Measurements from ENCODE around the gene KDM3A. TPM values are rescaled to one million over a fixed set of nuclear protein-coding genes. Genes with fewer than 3 reads are reported as not detected.

Gene KDM3A
- total RNA-seq, 4 donors from 2014 or later, result 37.3 to 68.6 (median 52.0) TPM

GRCh38 chr2:86420913-86421312, 20.3 kb upstream of the KDM3A start:
- 89% methylated on average over 5 of the region's 5 CpGs for WGBS
- Histone ChIP-seq H3K27ac (replicated peaks in 1 of 4) (no peak overlapping the region), H3K4me3 (no peak overlapping the region), H3K27me3 (no peaks in the 10 kb centered on the region), H3K36me3 (no peaks in the 10 kb centered on the region), H3K9me3 (peaks cover 0 to 7% (median 0%) of the 10 kb centered on the region in 4 donors), H3K4me1 (no peaks in the 10 kb centered on the region)
- DNase-seq (ENCODE audit: extremely low spot score), result no peak
- no peak for TF ChIP-seq POLR2A (IDR thresholded peaks at IDR 0.05; ENCODE audit: low read depth)
- no peak for TF ChIP-seq CTCF (IDR thresholded peaks at IDR 0.05)
- TF ChIP-seq EP300 (IDR thresholded peaks at IDR 0.05), result no peak
- TF ChIP-seq POLR2AphosphoS5 (IDR thresholded peaks at IDR 0.05), result no peak
- intact Hi-C loops (cut with DNase I), result no loop called here

GRCh38 chr2:86426271-86426670, 14.9 kb upstream of the KDM3A start:
- no peaks in the 10 kb centered on the region for H3K4me1 ChIP-seq
- H3K9me3 ChIP-seq, result peaks cover 0 to 7% (median 0%) of the 10 kb centered on the region in 4 donors
- no peaks in the 10 kb centered on the region for H3K36me3 ChIP-seq
- WGBS, result 91% methylated on average over 4 of the region's 4 CpGs
- no peaks in the 10 kb centered on the region for H3K27me3 ChIP-seq
- no peak for TF ChIP-seq POLR2A (IDR thresholded peaks at IDR 0.05; ENCODE audit: low read depth)
- TF ChIP-seq CTCF (IDR thresholded peaks at IDR 0.05), result no peak
- no peak for TF ChIP-seq EP300 (IDR thresholded peaks at IDR 0.05)
- TF ChIP-seq POLR2AphosphoS5 (IDR thresholded peaks at IDR 0.05), result no peak
- H3K27ac ChIP-seq (replicated peaks in 1 of 4), result no peak overlapping the region
- no peak for DNase-seq (ENCODE audit: extremely low spot score)
- no peak overlapping the region for H3K4me3 ChIP-seq
- intact Hi-C loops (cut with DNase I), result no loop called here

DNA sequence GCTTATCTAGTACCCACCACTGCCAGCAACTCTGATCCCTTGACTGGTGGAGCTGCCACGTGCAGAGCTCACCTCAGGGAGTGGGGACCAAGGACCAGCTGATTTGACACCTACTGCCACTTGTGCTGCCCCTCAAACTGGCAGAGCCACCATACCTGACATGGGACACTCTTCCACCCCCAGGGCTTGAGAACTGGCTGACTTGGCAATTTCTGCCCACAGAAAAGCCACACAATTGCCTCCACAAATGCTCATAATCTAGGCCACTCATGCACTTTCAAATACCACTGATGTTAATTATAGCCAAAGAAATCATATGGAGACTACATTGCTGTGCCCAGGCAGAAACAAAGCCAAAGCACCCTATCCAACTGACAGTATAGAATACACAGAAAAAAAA, 11.8 kb upstream of the KDM3A start:
- no peaks in the 10 kb centered on the region for H3K27me3 ChIP-seq
- H3K4me3 ChIP-seq, result no peak overlapping the region
- no peak for TF ChIP-seq POLR2AphosphoS5 (IDR thresholded peaks at IDR 0.05)
- TF ChIP-seq POLR2A (IDR thresholded peaks at IDR 0.05; ENCODE audit: low read depth), result no peak
- TF ChIP-seq CTCF (IDR thresholded peaks at IDR 0.05), result no peak
- TF ChIP-seq EP300 (IDR thresholded peaks at IDR 0.05), result no peak
- no peaks in the 10 kb centered on the region for H3K9me3 ChIP-seq
- H3K36me3 ChIP-seq, result no peaks in the 10 kb centered on the region
- DNase-seq (ENCODE audit: extremely low spot score), result no peak
- H3K4me1 ChIP-seq, result no peaks in the 10 kb centered on the region
- intact Hi-C loops (cut with DNase I), result no loop called here
- H3K27ac ChIP-seq (replicated peaks in 1 of 4), result no peak overlapping the region
- WGBS, result no CpG with 5 or more reads among the region's 1 CpG

GRCh38 chr2:86430368-86430767, 10.8 kb upstream of the KDM3A start:
- DNase-seq (ENCODE audit: extremely low spot score), result no peak
- Histone ChIP-seq H3K4me1 (no peaks in the 10 kb centered on the region), H3K27me3 (no peaks in the 10 kb centered on the region), H3K27ac (replicated peaks in 1 of 4) (no peak overlapping the region), H3K36me3 (no peaks in the 10 kb centered on the region), H3K4me3 (no peak overlapping the region), H3K9me3 (no peaks in the 10 kb centered on the region)
- no peak for TF ChIP-seq POLR2A (IDR thresholded peaks at IDR 0.05; ENCODE audit: low read depth)
- TF ChIP-seq CTCF (IDR thresholded peaks at IDR 0.05), result no peak
- no peak for TF ChIP-seq POLR2AphosphoS5 (IDR thresholded peaks at IDR 0.05)
- WGBS, result 91% methylated on average over 1 of the region's 1 CpG
- intact Hi-C loops (cut with DNase I), result no loop called here

- intact Hi-C loops (cut with DNase I), result no loop called here
- WGBS, result 78% methylated on average over 1 of the region's 1 CpG
These were observed 8.0 kb upstream of the KDM3A start for GRCh38 chr2:86433137-86433536.

More at GRCh38 chr2:86433137-86433536, 8.0 kb upstream of the KDM3A start:
- no peak for TF ChIP-seq EP300 (IDR thresholded peaks at IDR 0.05)
- TF ChIP-seq POLR2A (IDR thresholded peaks at IDR 0.05; ENCODE audit: low read depth), result no peak
- TF ChIP-seq CTCF (IDR thresholded peaks at IDR 0.05), result no peak
- no peak for TF ChIP-seq POLR2AphosphoS5 (IDR thresholded peaks at IDR 0.05)
- Histone ChIP-seq H3K27me3 (no peaks in the 10 kb centered on the region), H3K9me3 (peaks cover 0 to 5% (median 0%) of the 10 kb centered on the region in 4 donors), H3K36me3 (no peaks in the 10 kb centered on the region), H3K27ac (replicated peaks in 1 of 4) (no peak overlapping the region), H3K4me1 (no peaks in the 10 kb centered on the region), H3K4me3 (no peak overlapping the region)
- DNase-seq (ENCODE audit: extremely low spot score), result no peak
